ENCODE data around the gene BCL11B. TPM values are rescaled to one million over a fixed set of nuclear protein-coding genes. Genes with fewer than 3 reads are reported as not detected.

BCL11B gene
- total and polyA plus RNA-seq, 9 of the 15 experiments (the other 6 are each of a cell fraction or from before 2014, with no cell fraction given) = 0.09 TPM; not detected in 8

DNA sequence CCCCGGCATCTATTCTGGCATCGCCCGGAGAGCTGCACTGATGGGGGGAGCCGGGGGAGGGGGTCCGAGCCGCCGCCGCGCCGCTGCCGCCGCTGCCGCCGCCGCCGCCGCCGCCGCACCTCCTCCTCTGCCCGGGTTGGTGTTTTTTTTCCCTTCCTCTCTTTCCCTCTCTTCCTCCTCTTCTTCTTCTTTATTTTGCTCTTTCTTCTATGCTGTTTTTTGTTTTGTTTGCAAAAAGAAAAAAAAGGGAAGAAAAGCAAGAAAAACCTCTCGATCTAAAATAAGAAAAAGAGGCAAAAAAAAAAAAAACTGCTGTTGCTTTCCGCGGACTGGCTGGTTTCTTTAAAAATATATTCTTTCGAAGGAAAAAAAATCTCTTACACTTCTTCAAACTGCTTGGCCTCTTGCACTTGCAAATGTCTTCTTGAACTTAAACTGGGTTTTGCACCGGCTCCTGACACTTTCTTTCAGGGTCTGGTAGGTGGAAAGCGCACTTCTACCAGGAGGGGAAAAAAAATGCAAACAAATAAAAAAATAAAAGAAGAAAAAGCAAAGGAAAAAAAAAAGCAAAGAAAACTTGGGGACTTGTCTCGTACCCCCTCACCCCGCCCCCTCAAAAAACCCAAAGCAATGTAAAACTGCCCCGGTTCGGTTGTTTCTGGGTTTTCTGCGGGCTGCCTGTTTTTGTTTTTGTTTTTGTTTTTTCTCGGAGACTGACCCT lies 616 bp downstream of the BCL11B start (continued):
- TF ChIP-seq, protein P1, sequence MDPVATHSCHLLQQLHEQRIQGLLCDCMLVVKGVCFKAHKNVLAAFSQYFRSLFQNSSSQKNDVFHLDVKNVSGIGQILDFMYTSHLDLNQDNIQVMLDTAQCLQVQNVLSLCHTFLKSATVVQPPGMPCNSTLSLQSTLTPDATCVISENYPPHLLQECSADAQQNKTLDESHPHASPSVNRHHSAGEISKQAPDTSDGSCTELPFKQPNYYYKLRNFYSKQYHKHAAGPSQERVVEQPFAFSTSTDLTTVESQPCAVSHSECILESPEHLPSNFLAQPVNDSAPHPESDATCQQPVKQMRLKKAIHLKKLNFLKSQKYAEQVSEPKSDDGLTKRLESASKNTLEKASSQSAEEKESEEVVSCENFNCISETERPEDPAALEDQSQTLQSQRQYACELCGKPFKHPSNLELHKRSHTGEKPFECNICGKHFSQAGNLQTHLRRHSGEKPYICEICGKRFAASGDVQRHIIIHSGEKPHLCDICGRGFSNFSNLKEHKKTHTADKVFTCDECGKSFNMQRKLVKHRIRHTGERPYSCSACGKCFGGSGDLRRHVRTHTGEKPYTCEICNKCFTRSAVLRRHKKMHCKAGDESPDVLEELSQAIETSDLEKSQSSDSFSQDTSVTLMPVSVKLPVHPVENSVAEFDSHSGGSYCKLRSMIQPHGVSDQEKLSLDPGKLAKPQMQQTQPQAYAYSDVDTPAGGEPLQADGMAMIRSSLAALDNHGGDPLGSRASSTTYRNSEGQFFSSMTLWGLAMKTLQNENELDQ (CRISPR knock-in tag; IDR thresholded peaks at IDR 0.05; ENCODE audit: borderline replicate concordance) = no peak
- TF ChIP-seq ZNF589 (CRISPR knock-in tag; IDR thresholded peaks at IDR 0.05; ENCODE audit: low read depth) (no peak), ATF3 (IDR thresholded peaks at IDR 0.05) (no peak), ATF3 (CRISPR knock-in tag; conservative IDR thresholded peaks at IDR 0.05) (no peak)

DNA sequence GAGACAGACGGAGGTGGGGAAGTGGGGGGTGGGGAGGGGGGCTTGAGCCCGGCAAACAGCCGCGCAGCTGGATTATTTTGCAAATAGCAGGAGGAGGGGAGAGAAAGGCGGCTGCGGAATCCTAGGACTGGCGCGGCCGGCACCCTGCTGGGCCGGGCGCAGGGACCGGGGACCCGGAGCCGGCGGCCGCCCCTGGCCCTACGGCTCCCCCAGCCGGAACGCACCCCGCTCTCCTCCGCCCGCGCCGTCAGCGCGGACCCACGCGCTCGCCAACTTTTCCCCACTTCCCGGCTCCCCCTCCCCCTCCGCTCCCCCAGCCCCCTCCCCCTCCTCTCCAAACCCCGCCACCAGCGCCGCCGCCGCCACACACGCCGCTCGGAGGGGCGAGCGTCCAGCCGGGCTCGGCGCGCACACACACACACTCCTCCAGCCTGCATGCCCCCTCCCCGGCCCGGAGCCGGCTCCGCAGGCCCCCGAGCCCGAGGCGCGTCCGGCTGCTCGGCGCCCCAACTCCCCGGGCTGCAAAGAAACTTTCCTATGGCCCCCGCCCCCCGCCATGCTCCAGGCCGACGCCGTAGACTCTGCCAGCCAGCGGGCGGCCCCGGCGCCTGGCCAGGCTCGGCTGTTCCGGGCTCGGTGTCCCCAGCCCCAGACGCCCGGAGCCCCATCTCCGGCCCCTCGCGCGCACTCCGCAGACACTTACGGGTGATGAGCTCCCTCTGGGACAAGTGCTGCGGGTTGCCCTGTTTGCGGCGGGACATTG lies 1.4 kb downstream of the BCL11B start:
- intact Hi-C loops (cut with micrococcal nuclease) = no loop called here
- Histone ChIP-seq H3K27me3 (ENCODE audit: control insufficient read depth in 2 of 2, insufficient read depth in 2 of 2, low read length in 2 of 2) (no peaks in the 10 kb centered on the region; a peak in 2 of 5 replicates), H3K9me1 (ENCODE audit: control insufficient read depth, insufficient read depth, low read length) (no peaks in the 10 kb centered on the region), H3K27ac (ENCODE audit: extremely low read depth, low read depth, low read length) (no peak overlapping the region), H3K4me1 (replicated peaks in 1 of 2; ENCODE audit: control insufficient read depth in 2 of 2, insufficient read depth in 2 of 2, low read length in 2 of 2) (peaks cover 0 to 20% of the 10 kb centered on the region in 2 experiments; a peak in 2 of 5 replicates), H3K79me2 (ENCODE audit: control insufficient read depth, insufficient read depth, low read length) (no peaks in the 10 kb centered on the region), H4K20me1 (replicated peaks; ENCODE audit: control insufficient read depth, insufficient read depth, low read length) (no peaks in the 10 kb centered on the region), H3K9ac (ENCODE audit: insufficient read depth in 1 of 2, low read depth in 2 of 2, low read length in 2 of 2) (no peak overlapping the region), H3K9me3 (replicated peaks; ENCODE audit: control insufficient read depth, insufficient read depth, low read depth, low read length) (no peaks in the 10 kb centered on the region), H3K36me3 (ENCODE audit: control insufficient read depth, insufficient read depth, low read length) (no peaks in the 10 kb centered on the region), H2AFZ (ENCODE audit: low read depth, low read length) (no peak overlapping the region), H3K4me3 (no peak overlapping the region), H3K4me2 (ENCODE audit: insufficient read depth, low read length) (no peak overlapping the region)
- ATAC-seq = no peak
- 59% methylated on average over 17 of the region's 80 CpGs for WGBS (ENCODE audit: insufficient coverage, low coverage, missing lambda C conversion rate)
- in situ Hi-C loops (cut with MboI) = no loop called here
- no peak for FAIRE-seq
- DNase-seq (ENCODE audit: extremely low read depth in 1 of 4, low spot score in 3 of 4) = no peak
- no TSS peak for BruUV-seq (replicated peaks)
- ChIA-PET CTCF (ENCODE audit: low intra/inter-chr PET ratio) (no interaction called here), POLR2A (interaction anchor here (0.5 kb wide), 1 partner anchor 710 kb away, joined by 3 read pairs; no protein-coding TSS in a partner anchor)
- TF ChIP-seq, protein P2, sequence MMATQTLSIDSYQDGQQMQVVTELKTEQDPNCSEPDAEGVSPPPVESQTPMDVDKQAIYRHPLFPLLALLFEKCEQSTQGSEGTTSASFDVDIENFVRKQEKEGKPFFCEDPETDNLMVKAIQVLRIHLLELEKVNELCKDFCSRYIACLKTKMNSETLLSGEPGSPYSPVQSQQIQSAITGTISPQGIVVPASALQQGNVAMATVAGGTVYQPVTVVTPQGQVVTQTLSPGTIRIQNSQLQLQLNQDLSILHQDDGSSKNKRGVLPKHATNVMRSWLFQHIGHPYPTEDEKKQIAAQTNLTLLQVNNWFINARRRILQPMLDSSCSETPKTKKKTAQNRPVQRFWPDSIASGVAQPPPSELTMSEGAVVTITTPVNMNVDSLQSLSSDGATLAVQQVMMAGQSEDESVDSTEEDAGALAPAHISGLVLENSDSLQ (IDR thresholded peaks at IDR 0.05) = no peak
- TF ChIP-seq MEF2A (IDR thresholded peaks at IDR 0.05; ENCODE audit: control insufficient read depth, low read depth, low read length) (no peak), RBM17 (IDR thresholded peaks at IDR 0.05; ENCODE audit: borderline replicate concordance, low read depth, low read length) (no peak), MAFG (tag; conservative IDR thresholded peaks at IDR 0.05) (no peak), GABPB2 (CRISPR knock-in tag; conservative IDR thresholded peaks at IDR 0.05) (no peak), CHD1 (IDR thresholded peaks at IDR 0.05; ENCODE audit: low read length) (no peak), ZKSCAN1 (IDR thresholded peaks at IDR 0.05; ENCODE audit: low read depth, low read length) (no peak)
- TF ChIP-seq, protein P3, sequence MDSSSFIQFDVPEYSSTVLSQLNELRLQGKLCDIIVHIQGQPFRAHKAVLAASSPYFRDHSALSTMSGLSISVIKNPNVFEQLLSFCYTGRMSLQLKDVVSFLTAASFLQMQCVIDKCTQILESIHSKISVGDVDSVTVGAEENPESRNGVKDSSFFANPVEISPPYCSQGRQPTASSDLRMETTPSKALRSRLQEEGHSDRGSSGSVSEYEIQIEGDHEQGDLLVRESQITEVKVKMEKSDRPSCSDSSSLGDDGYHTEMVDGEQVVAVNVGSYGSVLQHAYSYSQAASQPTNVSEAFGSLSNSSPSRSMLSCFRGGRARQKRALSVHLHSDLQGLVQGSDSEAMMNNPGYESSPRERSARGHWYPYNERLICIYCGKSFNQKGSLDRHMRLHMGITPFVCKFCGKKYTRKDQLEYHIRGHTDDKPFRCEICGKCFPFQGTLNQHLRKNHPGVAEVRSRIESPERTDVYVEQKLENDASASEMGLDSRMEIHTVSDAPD (CRISPR knock-in tag; IDR thresholded peaks at IDR 0.05) = no peak
